Activated gamma-delta T cell (primary cell): ENCODE data around the gene PIGB.
"Not testable (repeated sequence)": the region's sequence is repeated elsewhere in the genome, so short reads cannot be mapped to it uniquely, and the experiment has no call there.

Experiments used
- DNase-seq: peaks from one replicate; lab custom pipeline; 2025; lab: John Stamatoyannopoulos, UW

The PIGB gene

GRCh38 chr15:55297315-55297714 lies 21.7 kb upstream of the PIGB start:
- no peak for DNase-seq

- DNase-seq, result not testable (repeated sequence)
Measured at GRCh38 chr15:55302801-55303200, 16.2 kb upstream of the PIGB start.

- no peak for DNase-seq
Measured at GRCh38 chr15:55319537-55320237, 665 bp downstream of the PIGB start.

GRCh38 chr15:55320238-55320550 lies 1.2 kb downstream of the PIGB start:
- DNase-seq, result no peak

GRCh38 chr15:55320963-55321362 lies 1.9 kb downstream of the PIGB start:
- DNase-seq, result no peak

GRCh38 chr15:55322467-55322866 lies 3.4 kb downstream of the PIGB start:
- DNase-seq, result no peak

GRCh38 chr15:55327387-55327786 lies 8.4 kb downstream of the PIGB start:
- DNase-seq, result no peak

GRCh38 chr15:55334371-55334770 lies 15.3 kb downstream of the PIGB start:
- no peak for DNase-seq

GRCh38 chr15:55334997-55335396 lies 16.0 kb downstream of the PIGB start:
- no peak for DNase-seq

GRCh38 chr15:55337160-55337559 lies 18.1 kb downstream of the PIGB start:
- DNase-seq, result no peak

- DNase-seq, result no peak
Measured at GRCh38 chr15:55343168-55343567, 24.1 kb downstream of the PIGB start.

GRCh38 chr15:55344206-55344605 lies 25.2 kb downstream of the PIGB start:
- DNase-seq, result no peak

- no peak for DNase-seq
Measured at GRCh38 chr15:55348281-55348778, 29.3 kb downstream of the PIGB start.

GRCh38 chr15:55349282-55349681 lies 30.3 kb downstream of the PIGB start:
- no peak for DNase-seq

GRCh38 chr15:55353025-55353424 lies 34.0 kb downstream of the PIGB start:
- DNase-seq, result no peak

GRCh38 chr15:55356985-55357585 lies 38.1 kb downstream of the PIGB start:
- no peak for DNase-seq

GRCh38 chr15:55357774-55358173 lies 38.8 kb downstream of the PIGB start:
- no peak for DNase-seq

GRCh38 chr15:55358471-55358870 lies 39.4 kb downstream of the PIGB start:
- DNase-seq, result no peak

- DNase-seq, result no peak
Measured at GRCh38 chr15:55360256-55360655, 41.2 kb downstream of the PIGB start.

GRCh38 chr15:55361048-55361447 lies 42.0 kb downstream of the PIGB start:
- no peak for DNase-seq

- DNase-seq, result no peak
Measured at GRCh38 chr15:55362641-55363040, 43.6 kb downstream of the PIGB start.

- DNase-seq, result no peak
Measured at GRCh38 chr15:55366981-55367380, 48.0 kb downstream of the PIGB start.

- DNase-seq, result no peak
Measured at GRCh38 chr15:55372701-55373440, 53.8 kb downstream of the PIGB start.
